Measurements from ENCODE around the gene IDH3B.

IDH3B gene

DNA sequence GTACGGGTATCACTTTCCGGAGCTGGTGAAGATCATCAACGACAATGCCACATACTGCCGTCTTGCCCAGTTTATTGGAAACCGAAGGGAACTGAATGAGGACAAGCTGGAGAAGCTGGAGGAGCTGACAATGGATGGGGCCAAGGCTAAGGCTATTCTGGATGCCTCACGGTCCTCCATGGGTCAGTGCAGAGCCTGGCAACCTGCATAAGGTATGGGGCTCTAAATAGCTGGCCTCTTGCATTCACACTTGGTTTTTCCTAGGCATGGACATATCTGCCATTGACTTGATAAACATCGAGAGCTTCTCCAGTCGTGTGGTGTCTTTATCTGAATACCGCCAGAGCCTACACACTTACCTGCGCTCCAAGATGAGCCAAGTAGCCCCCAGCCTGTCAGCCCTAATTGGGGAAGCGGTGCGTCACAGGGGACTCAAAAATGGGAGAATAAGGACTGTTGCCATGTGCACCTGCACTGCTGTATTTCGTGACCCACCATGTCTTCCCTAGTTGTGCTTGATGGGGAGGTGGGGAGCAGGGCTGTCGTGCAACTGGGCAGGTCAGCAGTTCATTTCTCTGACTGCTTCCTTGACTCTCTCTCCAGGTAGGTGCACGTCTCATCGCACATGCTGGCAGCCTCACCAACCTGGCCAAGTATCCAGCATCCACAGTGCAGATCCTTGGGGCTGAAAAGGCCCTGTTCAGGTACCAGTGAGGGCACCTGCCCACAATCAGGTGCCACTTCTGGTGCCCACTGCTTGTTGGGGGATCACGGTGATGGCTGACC lies 8.5 kb downstream of the IDH3B start:
- no peak for DNase-seq

- no peak for DNase-seq
Observed at GRCh38 chr20:2654831-2655230, 9.2 kb downstream of the IDH3B start.

- no peak for DNase-seq
Observed at GRCh38 chr20:2654384-2654822, 9.6 kb downstream of the IDH3B start.

DNA sequence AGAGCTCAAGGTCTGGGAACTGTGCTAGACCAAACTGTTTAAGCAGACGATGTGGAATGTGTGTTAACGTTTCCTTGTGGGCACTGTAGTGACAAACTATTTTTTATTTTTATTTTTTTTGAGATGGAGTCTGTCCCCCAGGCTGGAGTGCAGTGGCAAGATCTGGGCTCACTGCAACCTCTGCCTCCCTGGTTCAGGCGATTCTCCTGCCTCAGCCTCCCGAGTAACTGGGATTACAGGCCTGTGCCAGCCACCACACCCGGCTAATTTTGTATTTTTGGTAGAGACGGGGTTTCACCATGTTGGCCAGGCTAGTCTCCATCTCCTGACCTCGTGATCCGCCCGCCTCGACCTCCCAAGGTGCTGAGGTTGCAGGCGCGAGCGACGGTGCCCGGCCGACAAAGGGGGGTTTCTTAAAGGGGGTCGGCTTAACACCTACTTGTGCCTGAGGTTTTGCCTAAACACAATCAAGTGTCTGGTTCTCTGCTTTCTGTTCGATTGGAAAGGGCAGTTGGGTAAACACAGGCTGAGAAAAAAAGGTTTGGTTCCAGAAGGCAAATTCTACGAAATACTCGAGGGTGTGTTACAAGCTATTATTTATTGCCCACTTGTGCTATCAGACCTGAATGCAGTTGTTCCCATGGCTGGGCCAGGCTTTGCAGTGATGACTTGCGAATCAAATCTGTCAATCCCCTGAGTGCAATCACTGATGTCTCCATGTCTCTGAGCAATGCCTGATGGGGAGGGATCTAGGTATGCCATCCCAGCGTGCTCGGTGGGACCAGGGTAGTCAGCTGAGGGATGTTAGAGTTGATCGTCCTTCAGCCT lies 10.2 kb downstream of the IDH3B start:
- no peak for DNase-seq

DNA sequence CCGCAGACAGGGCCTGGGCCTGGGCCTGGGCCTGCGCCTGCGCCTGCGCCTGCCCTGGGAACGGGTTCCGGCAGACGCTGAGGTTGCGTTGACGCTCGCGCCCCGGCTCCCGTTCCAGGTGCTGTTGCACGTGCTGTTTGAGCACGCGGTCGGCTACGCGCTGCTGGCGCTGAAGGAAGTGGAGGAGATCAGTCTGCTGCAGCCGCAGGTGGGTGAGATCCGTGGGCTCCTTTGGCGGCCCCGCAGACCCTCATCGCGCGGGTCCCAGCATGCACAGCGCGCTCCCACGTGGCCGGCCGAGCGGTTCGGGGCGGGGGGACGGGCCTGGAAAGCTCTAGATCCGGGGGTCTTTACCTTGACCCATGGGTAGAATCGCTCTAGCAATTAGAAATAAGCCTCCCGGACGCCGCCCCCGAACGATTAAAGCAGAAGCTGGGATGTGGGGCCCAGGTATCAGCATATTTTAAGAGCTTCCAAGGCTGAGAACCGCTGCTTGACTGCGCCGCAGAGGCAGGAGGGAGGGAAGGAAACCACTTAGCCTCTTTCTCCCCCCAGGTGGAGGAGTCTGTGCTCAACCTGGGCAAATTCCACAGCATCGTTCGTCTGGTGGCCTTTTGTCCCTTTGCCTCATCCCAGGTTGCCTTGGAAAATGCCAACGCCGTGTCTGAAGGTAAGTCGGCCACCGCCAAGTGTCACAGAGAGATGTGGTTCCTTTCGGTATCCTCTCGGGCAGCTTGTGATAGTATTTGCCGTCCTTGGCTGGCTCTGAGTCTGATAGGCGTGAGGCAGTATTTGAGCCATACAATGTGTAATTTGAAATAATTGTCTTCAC lies 11.1 kb downstream of the IDH3B start:
- no peak for DNase-seq

- peak; percentile 90 to 94 (median 94) for DNase-seq
Observed at GRCh38 chr20:2651772-2652723, 12.0 kb downstream of the IDH3B start, which contains the start of gene NOP56. TSS of gene NOP56 (plus strand) at chr20:2652632. CDS start at chr20:2652661, 29 bp downstream.

GRCh38 chr20:2643708-2644107 lies 20.3 kb downstream of the IDH3B start:
- no peak for DNase-seq

GRCh38 chr20:2640899-2641298 lies 23.1 kb downstream of the IDH3B start:
- no peak for DNase-seq

DNA sequence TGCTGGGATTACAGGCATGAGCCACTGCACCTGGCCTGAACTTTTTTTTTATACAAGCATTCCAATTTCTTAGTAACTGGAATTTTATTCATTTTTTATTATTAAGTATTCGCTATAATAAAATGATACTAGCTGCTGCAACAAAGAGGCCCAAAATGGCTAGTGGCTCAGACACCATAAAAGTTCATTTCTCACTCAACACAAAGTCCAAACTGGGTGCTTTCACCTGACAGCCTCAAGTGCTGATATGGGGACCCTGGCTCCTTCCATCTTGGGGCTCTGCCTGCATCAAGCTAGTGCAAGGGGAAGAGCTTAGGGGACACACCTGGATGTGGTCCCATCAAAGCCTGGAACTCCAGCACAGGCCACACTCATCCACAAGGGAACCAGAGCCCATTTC lies 23.8 kb downstream of the IDH3B start:
- DNase-seq: no peak

DNA sequence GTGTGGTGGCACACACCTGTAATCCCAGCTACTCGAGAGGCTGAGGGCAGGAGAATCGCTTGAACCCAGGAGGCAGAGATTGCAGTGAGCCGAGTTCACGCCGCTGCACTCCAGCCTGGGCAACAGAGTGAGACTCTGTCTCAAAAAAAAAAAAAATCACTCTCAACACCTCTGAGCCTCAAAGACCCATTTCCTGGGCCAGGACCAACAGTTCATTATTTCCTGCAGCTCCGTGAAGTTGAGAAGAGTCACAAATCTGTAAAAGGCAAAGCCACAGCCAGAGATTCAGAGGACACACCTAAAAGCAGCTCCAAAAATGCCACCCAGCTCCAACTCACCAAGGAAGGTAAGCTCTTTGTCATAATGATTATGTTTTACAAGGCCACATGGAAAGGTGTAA lies 26.8 kb downstream of the IDH3B start:
- no peak for DNase-seq

- no peak for DNase-seq
Observed at GRCh38 chr20:2633381-2633780, 30.6 kb downstream of the IDH3B start.

DNA sequence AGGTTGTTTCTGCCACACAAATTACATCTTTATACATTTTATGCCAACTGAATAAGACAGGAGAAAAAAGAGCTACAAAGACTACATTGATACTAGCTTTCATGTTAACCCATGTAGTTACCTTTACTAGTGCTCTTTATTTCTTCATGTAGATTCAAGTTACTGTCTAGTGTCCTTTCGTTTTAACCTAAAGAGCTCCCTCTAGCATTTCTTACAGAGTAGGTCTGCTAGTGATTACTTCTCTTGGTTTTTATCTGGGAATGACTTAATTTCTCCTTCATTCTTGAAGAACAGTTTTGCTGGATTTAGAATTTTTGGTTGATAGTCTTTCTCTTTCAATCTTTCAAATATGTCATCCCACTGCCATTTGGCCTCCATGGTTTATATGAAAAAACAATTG lies 32.8 kb downstream of the IDH3B start:
- DNase-seq: no peak

GRCh38 chr20:2626853-2627541 lies 37.0 kb downstream of the IDH3B start:
- no peak for DNase-seq

- DNase-seq: no peak
Observed at GRCh38 chr20:2625062-2625461, 39.0 kb downstream of the IDH3B start.

DNA sequence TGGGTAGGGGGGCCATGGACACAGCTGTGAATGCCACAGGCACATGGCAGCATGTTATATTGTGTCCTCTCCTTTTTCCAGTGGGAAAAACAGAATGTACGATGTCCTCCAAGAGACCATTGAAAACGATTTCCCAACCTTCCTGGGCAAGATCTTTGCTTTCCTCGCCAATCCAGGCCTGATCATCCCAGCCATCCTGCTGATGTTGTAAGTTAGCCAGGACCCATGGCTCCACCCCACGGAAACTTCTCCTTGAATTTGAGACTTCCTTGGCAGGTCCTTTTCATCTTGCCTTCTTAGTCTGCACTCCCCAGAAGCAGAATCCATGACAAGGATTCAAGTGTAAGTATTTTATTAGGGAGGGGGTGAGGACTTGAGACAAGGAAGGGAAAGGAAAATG lies 39.8 kb downstream of the IDH3B start:
- DNase-seq: no peak

DNA sequence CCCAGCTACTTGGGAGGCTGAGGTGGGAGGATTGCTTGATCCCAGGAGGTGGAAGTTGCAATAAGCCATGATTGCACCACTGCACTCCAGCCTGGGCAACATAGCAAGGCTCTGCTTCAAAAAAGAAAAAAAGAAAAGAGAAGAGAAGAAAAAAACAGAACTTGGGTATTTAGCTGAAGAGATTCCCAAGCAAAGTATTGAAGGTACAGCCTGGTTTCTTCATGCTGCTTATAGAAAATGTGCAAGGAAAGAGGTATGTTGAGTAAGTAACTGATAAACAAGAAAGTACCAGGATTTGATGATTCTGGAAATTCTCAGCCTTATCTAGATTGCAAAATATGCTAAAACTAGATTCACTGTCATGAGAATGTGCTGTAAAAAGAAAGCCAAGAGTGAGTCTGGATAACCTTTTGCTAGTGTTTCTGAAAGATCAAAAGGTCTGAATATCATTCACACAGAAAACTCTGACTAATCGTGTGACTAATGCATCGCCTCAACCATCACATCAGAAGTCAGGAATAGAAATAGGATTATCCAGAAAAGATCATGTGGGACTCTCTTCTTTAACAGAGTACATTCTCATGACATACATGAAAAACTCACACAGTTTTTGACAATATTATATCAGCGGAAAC lies 43.9 kb downstream of the IDH3B start:
- no peak for DNase-seq

DNA sequence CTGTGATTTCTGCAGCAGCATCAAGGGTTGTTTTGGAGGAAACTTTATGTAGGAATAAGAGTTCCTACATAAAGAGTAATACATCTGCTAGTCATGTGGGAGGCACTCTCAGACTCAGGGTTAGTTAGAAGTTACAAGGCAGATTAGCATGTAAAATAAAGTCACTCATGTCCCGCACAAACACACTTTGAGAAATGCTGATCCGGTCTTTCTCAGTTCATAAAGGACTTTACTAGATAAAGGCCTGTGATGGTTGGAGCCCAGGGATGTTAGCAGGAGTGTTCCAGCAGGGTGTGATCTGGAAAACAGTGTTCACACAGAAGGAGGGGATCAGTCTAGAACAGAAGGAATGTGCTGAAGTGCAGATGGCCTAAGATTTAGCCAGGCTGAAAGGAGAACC lies 44.7 kb downstream of the IDH3B start:
- DNase-seq: no peak

DNA sequence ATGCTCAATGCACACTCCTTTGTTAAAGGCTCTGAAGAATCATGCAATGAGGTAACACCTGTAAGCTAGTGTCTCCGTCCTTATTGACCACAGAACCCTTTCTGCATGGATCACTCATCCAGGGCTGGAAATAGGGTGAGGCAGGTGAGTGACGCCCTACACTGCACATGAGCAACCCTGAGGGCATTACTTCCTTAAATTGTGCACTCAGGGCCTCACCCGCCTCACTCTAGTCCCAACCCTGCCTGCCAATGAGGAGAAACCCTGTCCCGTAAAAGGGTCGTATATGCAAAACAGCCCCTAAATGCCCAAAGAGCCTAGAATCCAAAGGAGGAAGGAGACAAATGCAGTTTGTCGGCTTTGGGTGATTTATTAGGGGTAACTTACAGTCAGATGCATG lies 45.2 kb downstream of the IDH3B start:
- DNase-seq: no peak

DNA sequence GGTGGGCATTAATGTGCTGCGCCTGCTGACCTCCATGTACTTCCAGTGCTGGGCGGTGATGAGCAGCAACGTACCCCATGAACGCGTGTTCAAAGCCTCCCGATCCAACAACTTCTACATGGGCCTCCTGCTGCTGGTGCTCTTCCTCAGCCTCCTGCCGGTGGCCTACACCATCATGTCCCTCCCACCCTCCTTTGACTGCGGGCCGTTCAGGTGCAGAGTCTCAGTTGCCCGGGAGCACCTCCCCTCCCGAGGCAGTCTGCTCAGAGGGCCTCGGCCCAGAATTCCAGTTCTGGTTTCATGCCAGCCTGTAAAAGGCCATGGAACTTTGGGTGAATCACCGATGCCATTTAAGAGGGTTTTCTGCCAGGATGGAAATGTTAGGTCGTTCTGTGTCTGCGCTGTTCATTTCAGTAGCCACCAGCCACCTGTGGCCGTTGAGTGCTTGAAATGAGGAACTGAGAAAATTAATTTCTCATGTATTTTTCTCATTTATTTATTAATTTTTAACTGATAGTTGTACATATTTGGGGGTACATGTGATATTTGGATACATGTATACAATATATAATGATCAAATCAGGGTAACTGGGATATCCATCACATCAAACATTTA lies 46.8 kb downstream of the IDH3B start:
- DNase-seq: no peak

GRCh38 chr20:2616634-2617033 lies 47.4 kb downstream of the IDH3B start:
- no peak for DNase-seq

Measured in activated CD4-positive, CD25-positive, alpha-beta regulatory T cell (primary cell).